K562 treated with DMSO at 1 percent for 24 hours (cell line): ENCODE data around the gene CILP2. TPM values are rescaled to one million over a fixed set of nuclear protein-coding genes. Genes with fewer than 3 reads are reported as not detected.

Experiments
- total RNA-seq: library from RNA; unstranded; fragments of 300-600 nt; gene quantifications from 2 replicates; pipeline ENCODE4 v1.2.3, GENCODE V29; 2022; ENCODE audit warnings: low read depth; ENCODE audit not compliant: insufficient read depth

Gene CILP2, protein sequence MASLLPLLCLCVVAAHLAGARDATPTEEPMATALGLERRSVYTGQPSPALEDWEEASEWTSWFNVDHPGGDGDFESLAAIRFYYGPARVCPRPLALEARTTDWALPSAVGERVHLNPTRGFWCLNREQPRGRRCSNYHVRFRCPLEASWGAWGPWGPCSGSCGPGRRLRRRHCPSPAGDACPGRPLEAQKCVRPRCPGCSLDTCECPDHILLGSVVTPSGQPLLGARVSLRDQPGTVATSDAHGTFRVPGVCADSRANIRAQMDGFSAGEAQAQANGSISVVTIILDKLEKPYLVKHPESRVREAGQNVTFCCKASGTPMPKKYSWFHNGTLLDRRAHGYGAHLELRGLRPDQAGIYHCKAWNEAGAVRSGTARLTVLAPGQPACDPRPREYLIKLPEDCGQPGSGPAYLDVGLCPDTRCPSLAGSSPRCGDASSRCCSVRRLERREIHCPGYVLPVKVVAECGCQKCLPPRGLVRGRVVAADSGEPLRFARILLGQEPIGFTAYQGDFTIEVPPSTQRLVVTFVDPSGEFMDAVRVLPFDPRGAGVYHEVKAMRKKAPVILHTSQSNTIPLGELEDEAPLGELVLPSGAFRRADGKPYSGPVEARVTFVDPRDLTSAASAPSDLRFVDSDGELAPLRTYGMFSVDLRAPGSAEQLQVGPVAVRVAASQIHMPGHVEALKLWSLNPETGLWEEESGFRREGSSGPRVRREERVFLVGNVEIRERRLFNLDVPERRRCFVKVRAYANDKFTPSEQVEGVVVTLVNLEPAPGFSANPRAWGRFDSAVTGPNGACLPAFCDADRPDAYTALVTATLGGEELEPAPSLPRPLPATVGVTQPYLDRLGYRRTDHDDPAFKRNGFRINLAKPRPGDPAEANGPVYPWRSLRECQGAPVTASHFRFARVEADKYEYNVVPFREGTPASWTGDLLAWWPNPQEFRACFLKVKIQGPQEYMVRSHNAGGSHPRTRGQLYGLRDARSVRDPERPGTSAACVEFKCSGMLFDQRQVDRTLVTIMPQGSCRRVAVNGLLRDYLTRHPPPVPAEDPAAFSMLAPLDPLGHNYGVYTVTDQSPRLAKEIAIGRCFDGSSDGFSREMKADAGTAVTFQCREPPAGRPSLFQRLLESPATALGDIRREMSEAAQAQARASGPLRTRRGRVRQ
- total RNA-seq: 0.87 and 0.93 TPM in 2 replicates

GRCh38 chr19:19538061-19538784 lies at the start of gene CILP2:
Gene CILP2 (plus strand): TSS chr19:19538265. CDS start chr19:19538350, 85 bp downstream.

DNA sequence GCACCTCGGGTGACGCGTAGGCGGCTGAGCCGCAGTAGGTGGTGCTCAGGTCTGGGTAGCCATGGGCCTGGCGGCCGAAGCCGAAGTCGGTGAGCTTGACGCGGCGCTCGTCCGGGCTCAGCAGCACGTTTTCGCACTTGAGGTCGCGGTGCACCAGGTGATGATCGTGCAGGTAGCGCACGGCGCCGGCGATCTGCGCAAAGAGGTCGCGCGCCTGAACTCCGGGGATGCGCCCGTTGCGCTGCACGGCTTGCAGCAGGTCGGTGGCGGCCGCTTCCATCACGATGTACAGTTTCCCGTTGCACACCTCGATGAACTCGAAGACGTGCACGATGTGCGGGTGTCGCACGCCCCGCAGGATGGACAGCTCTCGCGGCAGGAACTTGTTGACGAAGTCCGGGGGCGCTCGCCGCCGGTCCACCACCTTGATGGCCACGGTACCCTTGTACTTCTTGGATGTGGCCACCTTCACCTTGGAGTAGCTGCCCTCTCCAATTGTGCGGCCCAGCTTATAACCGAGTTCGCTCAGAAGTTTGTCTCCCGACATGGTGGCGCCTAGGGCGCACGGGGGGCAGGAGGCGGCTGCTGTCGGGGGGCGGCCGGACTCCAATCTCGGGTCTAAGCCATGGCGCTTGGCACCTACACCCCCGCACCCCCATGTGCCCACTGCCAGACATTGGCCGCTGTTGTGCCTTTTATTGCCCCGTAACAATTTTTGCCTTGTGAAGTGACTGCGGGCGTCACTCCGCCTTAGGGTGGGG lies 23.0 kb upstream of the CILP2 start, which contains the start of gene TSSK6:
Gene TSSK6 (minus strand): TSS at position 668 of the 761 bp plus-strand sequence. CDS start 121 bp downstream, at position 547.

GRCh38 chr19:19515642-19516519 lies 22.2 kb upstream of the CILP2 start, which contains the start of gene NDUFA13:
Gene NDUFA13 (plus strand): TSS chr19:19516225. CDS start chr19:19516239, 14 bp downstream.

DNA sequence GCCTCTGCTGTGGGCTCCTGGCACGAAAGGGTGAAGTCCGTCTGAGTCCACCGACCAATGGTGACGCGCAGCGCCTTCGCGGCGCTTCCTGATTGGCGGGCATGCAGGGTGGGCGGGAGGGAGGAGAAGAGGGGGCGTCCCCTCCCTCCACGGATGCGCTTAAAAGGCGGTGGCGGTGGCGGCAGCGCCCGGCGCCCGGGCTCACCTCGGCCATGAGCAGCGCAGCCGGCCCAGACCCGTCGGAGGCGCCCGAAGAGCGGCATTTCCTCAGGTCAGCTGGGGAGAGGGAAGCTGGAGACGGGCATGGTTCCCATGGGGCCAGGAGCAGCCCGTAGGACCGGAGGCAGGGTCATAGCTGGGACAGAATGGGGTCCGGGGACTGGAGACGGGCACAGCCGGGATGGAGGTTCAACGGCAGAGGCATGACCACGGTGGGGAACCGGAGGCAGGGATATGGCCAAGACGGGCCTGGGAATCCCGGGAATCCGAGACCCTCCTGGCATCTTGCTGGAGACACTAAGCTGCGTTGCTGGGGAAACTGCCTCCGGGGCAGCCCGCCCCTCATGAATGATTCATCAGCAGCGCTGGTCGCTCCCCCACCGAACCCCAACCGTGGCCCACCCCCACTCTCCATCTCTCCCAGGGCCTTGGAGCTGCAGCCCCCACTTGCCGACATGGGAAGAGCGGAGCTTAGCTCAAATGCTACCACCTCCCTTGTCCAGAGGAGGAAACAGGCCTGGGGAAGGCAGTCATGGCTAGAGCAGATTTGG lies 9.2 kb upstream of the CILP2 start, which contains the start of gene YJEFN3:
Gene YJEFN3 (plus strand): TSS at position 191 of the 770 bp plus-strand sequence. CDS start 22 bp downstream, at position 213.

Other genes with a start within 250 kb of the CILP2 start
- gene SUGP1, start 217.8 kb upstream of the CILP2 start, total RNA-seq: 53.4 and 56.5 TPM in 2 replicates
- gene MAU2, start 217.4 kb upstream of the CILP2 start, total RNA-seq: 41.5 and 43.6 TPM in 2 replicates
- gene GATAD2A, start 132.6 kb upstream of the CILP2 start, total RNA-seq: 76.5 and 81.1 TPM in 2 replicates
- gene TSSK6, start 22.7 kb upstream of the CILP2 start, total RNA-seq: 8.9 and 10.1 TPM in 2 replicates
- 350 and 378 TPM in 2 replicates for gene NDUFA13, start 22.0 kb upstream of the CILP2 start, total RNA-seq
- 7.8 and 11.1 TPM in 2 replicates for gene YJEFN3, start 9.4 kb upstream of the CILP2 start, total RNA-seq
- gene PBX4, start 80.4 kb downstream of the CILP2 start, total RNA-seq: 4.4 and 5.2 TPM in 2 replicates
- gene LPAR2, start 90.0 kb downstream of the CILP2 start, total RNA-seq: 16.8 and 20.5 TPM in 2 replicates
- gene GMIP, start 105.4 kb downstream of the CILP2 start, total RNA-seq: 19.7 and 23.2 TPM in 2 replicates
- gene ATP13A1, start 125.4 kb downstream of the CILP2 start, total RNA-seq: 70.4 and 85.1 TPM in 2 replicates
- 4.9 and 5.4 TPM in 2 replicates for gene ZNF101, start 130.6 kb downstream of the CILP2 start, total RNA-seq
- gene ZNF14, start 194.8 kb downstream of the CILP2 start, total RNA-seq: 2.5 and 2.7 TPM in 2 replicates